ENCODE measurements around the gene NFATC2IP. TPM values are rescaled to one million over a fixed set of nuclear protein-coding genes. Genes with fewer than 3 reads are reported as not detected.

Gene NFATC2IP
- total and polyA plus RNA-seq, 2 of the 4 experiments (the other 2 are of a cell fraction) = 10.0 to 29.1 TPM

DNA sequence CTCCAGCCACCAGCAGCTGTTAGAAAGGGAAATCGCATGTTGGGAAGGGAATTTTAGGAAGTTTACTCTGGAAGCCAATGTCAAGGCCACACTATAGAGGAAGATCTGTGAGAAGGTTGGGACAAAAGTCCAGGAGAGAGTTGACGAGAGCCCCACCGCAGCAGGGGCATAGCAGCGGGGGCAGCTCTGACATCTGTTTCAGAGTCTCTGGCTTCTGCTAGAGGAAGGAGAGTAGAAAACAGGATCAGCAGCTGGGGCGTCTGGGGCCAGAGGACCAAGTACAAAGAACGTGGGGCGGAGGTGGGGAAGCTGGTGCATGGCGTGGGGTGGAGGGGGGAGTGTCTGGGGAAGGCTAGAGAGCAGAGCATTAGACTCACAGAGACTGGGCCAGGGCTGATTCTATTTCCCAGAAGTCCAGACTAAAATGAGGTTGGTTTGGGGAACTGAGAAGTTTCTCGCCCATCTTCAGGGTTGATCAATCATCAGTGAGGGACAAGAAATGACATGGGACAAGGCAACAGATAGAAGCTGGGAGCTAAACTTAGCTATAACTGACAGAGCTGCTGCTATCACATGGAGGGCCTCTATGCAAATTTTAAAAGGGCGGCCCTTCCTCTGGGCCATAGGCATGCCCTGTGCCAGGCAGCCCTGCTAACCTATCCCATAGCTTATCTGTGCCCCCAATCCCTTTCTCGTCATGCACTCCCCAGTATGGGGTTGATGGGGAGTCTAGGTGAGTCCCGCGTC, 26.9 kb upstream of the NFATC2IP start:
- Histone ChIP-seq H3K4me3 (ENCODE audit: insufficient read depth, low read depth, low read length) (no peak overlapping the region; the same call in 1 of the 2 replicates), H3K9me3 (ENCODE audit: control insufficient read depth, insufficient read depth, low read length) (no peaks in the 10 kb centered on the region), H3K14ac (replicated peaks; ENCODE audit: low read depth, low read length) (no peak overlapping the region), H4K8ac (ENCODE audit: low read depth in 2 of 2, low read length in 2 of 2) (no peak overlapping the region), H3K56ac (ENCODE audit: extremely low read depth, insufficient read depth, low read length) (no peak overlapping the region), H3K9ac (ENCODE audit: low read depth, low read length) (no peak overlapping the region), H2AK5ac (ENCODE audit: low read depth, low read length) (no peak overlapping the region), H3K4me1 (ENCODE audit: control insufficient read depth, insufficient read depth, low read length) (peaks cover 2% of the 10 kb centered on the region; the same call in 1 of the 2 replicates), H2AK9ac (replicated peaks; ENCODE audit: low read depth, low read length, poor library complexity) (peak overlapping the region; percentile 77), H3K27me3 (ENCODE audit: control insufficient read depth, insufficient read depth, low read length) (no peaks in the 10 kb centered on the region), H2AFZ (replicated peaks; ENCODE audit: low read length, poor library complexity) (peak overlapping the region; percentile 67), H4K5ac (ENCODE audit: low read depth, low read length) (no peak overlapping the region), H2BK15ac (ENCODE audit: low read depth, low read length) (no peak overlapping the region), H3K23ac (ENCODE audit: low read depth, low read length) (no peak overlapping the region), H4K91ac (ENCODE audit: insufficient read depth, low read depth, low read length) (no peak overlapping the region), H2BK5ac (ENCODE audit: low read depth, low read length, poor library complexity, severe bottlenecking) (no peak overlapping the region), H3K18ac (ENCODE audit: low read depth, low read length) (no peak overlapping the region), H3K4me2 (ENCODE audit: low read depth, low read length) (no peak overlapping the region; the same call in 1 of the 2 replicates), H3K36me3 (ENCODE audit: control insufficient read depth, insufficient read depth, low read length) (peaks cover 10% of the 10 kb centered on the region), H3K27ac (ENCODE audit: insufficient read depth, low read length) (no peak overlapping the region), H3K79me1 (ENCODE audit: low read depth in 1 of 2, low read length in 2 of 2) (peaks cover 0 to 13% of the 10 kb centered on the region in 2 experiments; a peak in 3 of 4 replicates), H2BK20ac (ENCODE audit: low read depth, low read length) (no peak overlapping the region), H3K9me1 (ENCODE audit: insufficient read depth, low read length) (peaks cover 7% of the 10 kb centered on the region), H4K20me1 (ENCODE audit: insufficient read depth, low read length) (peaks cover 9% of the 10 kb centered on the region; the same call in 1 of the 2 replicates), H2BK120ac (ENCODE audit: low read depth, low read length) (no peak overlapping the region), H3K4ac (ENCODE audit: low read depth, low read length) (no peak overlapping the region)
- no peak for DNase-seq
- 82% methylated on average over 7 of the region's 13 CpGs; no CpG with 5 or more reads in 1 of the 2 experiments for WGBS, 2 experiments (ENCODE audit: extremely low coverage in 2 of 2, insufficient read length in 1 of 2)
- no peak for ATAC-seq (ENCODE audit: low read depth)
- ChIA-PET POLR2A (ENCODE audit: unreplicated experiment) (no interaction called here), CTCF (interaction anchor here (0.5 kb wide), 1 partner anchor 14 kb away, joined by 4 read pairs; no protein-coding TSS in a partner anchor)
- no peak for TF ChIP-seq RCOR1 (IDR thresholded peaks at IDR 0.05; ENCODE audit: insufficient replicate concordance, low read length)
- TF ChIP-seq SMC3 (IDR thresholded peaks at IDR 0.05; ENCODE audit: low read depth, low read length) = no peak
- no peak for TF ChIP-seq BHLHE40 (IDR thresholded peaks at IDR 0.05; ENCODE audit: low read depth, low read length)
- TF ChIP-seq RAD21 (IDR thresholded peaks at IDR 0.05; ENCODE audit: low read length) = no peak
- TF ChIP-seq CHD1 (IDR thresholded peaks at IDR 0.05; ENCODE audit: low read depth, low read length) = no peak
- no peak for TF ChIP-seq POLR2A (IDR thresholded peaks at IDR 0.05; ENCODE audit: low read depth, low read length)
- TF ChIP-seq, protein P1, sequence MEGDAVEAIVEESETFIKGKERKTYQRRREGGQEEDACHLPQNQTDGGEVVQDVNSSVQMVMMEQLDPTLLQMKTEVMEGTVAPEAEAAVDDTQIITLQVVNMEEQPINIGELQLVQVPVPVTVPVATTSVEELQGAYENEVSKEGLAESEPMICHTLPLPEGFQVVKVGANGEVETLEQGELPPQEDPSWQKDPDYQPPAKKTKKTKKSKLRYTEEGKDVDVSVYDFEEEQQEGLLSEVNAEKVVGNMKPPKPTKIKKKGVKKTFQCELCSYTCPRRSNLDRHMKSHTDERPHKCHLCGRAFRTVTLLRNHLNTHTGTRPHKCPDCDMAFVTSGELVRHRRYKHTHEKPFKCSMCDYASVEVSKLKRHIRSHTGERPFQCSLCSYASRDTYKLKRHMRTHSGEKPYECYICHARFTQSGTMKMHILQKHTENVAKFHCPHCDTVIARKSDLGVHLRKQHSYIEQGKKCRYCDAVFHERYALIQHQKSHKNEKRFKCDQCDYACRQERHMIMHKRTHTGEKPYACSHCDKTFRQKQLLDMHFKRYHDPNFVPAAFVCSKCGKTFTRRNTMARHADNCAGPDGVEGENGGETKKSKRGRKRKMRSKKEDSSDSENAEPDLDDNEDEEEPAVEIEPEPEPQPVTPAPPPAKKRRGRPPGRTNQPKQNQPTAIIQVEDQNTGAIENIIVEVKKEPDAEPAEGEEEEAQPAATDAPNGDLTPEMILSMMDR (conservative IDR thresholded peaks at IDR 0.05; ENCODE audit: low read depth, low read length) = no peak
- no peak for TF ChIP-seq CEBPB (IDR thresholded peaks at IDR 0.05; ENCODE audit: low read depth, low read length)
- no peak for TF ChIP-seq MXI1 (IDR thresholded peaks at IDR 0.05; ENCODE audit: borderline replicate concordance, low read depth, low read length)
- no peak for TF ChIP-seq MAFK (IDR thresholded peaks at IDR 0.05; ENCODE audit: low read depth, low read length)
- TF ChIP-seq, protein P2, sequence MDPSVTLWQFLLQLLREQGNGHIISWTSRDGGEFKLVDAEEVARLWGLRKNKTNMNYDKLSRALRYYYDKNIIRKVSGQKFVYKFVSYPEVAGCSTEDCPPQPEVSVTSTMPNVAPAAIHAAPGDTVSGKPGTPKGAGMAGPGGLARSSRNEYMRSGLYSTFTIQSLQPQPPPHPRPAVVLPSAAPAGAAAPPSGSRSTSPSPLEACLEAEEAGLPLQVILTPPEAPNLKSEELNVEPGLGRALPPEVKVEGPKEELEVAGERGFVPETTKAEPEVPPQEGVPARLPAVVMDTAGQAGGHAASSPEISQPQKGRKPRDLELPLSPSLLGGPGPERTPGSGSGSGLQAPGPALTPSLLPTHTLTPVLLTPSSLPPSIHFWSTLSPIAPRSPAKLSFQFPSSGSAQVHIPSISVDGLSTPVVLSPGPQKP (IDR thresholded peaks at IDR 0.05; ENCODE audit: borderline replicate concordance, low read depth, low read length) = no peak
- TF ChIP-seq, protein P3, sequence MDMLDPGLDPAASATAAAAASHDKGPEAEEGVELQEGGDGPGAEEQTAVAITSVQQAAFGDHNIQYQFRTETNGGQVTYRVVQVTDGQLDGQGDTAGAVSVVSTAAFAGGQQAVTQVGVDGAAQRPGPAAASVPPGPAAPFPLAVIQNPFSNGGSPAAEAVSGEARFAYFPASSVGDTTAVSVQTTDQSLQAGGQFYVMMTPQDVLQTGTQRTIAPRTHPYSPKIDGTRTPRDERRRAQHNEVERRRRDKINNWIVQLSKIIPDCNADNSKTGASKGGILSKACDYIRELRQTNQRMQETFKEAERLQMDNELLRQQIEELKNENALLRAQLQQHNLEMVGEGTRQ (IDR thresholded peaks at IDR 0.05; ENCODE audit: low read depth, low read length) = no peak
- TF ChIP-seq RFX5 (IDR thresholded peaks at IDR 0.05; ENCODE audit: low read depth, low read length) = no peak
- no peak for TF ChIP-seq NFE2L2 (IDR thresholded peaks at IDR 0.05; ENCODE audit: low read depth, low read length)
- no peak for TF ChIP-seq FOS (IDR thresholded peaks at IDR 0.05; ENCODE audit: low read depth, low read length)
- no TSS peak for BruUV-seq (replicated peaks)
- dilution Hi-C loops (cut with HindIII; ENCODE audit: low sequenced_read_pairs, unreplicated experiment) = no loop called here
- intact Hi-C loops (cut with micrococcal nuclease) = loop anchor here (2.0 kb wide), 1 partner anchor 21 kb away; no protein-coding TSS in a partner anchor
- in situ Hi-C loops (cut with MboI; ENCODE audit: low sequenced_read_pairs) = loop anchor here (5.0 kb wide), 1 partner anchor 47 kb away; the partner anchor contains the start of gene ATP2A1
